HepG2 (cell line): Measurements from ENCODE around the gene JMJD6. TPM values are rescaled to one million over a fixed set of nuclear protein-coding genes. Genes with fewer than 3 reads are reported as not detected.
A peak's percentile ranks its signal among the peaks of the same experiment; 100 is the strongest.

Source experiments
- ARHGAP35 ChIP-seq: sonication (generic); formaldehyde crosslinking; IDR thresholded peaks from 2 replicates; pipeline ENCODE4 v1.9.0; 2022; ENCODE audit warnings: mild to moderate bottlenecking, inconsistent platforms, moderate library complexity, missing genetic modification reagents, borderline replicate concordance
- ASH2L ChIP-seq: fragments of 300-600, 200-600 bp; sonication (generic); IDR thresholded peaks from 2 replicates; pipeline ENCODE4 v1.7.0; 2017; ENCODE audit warnings: low read depth, mild to moderate bottlenecking, moderate library complexity, mixed read lengths, low read length; ENCODE audit not compliant: insufficient read length
- BCLAF1 ChIP-seq: fragments of 450-650 bp; IDR thresholded peaks from 2 replicates; pipeline ENCODE4 v1.6.1; 2017; ENCODE audit warnings: mild to moderate bottlenecking
- CBFB ChIP-seq: sonication (generic); formaldehyde crosslinking; IDR thresholded peaks from 2 replicates; pipeline ENCODE4 v1.4.0; 2020; ENCODE audit warnings: missing genetic modification reagents
- FOXP1 ChIP-seq, 2 experiments: fragments of 450-650 bp in 1 of 2; IDR thresholded peaks; 2 replicates each; pipeline ENCODE4 v1.6.1; 2017 to 2018; ENCODE audit warnings: antibody characterized with exemption in 1 of 2
- GPN1 ChIP-seq: sonication (generic); formaldehyde crosslinking; IDR thresholded peaks from 2 replicates; pipeline ENCODE4 v1.5.1; 2020; ENCODE audit warnings: missing genetic modification reagents, borderline replicate concordance
- KLF16 ChIP-seq, 2 experiments: sonication (generic) in 1 of 2; formaldehyde crosslinking in 1 of 2; IDR thresholded peaks; 2 replicates each; pipeline versions ENCODE4 v1.6.1 to v1.8.0; 2016 to 2023; ENCODE audit warnings: missing genetic modification reagents in 2 of 2, missing compliant biosample characterization in 1 of 2
- KLF9 ChIP-seq: IDR thresholded peaks from 2 replicates; pipeline ENCODE4 v1.6.1; 2016; ENCODE audit warnings: low read depth
- PITX1 ChIP-seq: sonication (generic); formaldehyde crosslinking; IDR thresholded peaks from 2 replicates; pipeline ENCODE4 v1.5.1; 2020; ENCODE audit warnings: mild to moderate bottlenecking, missing genetic modification reagents
- SNAI1 ChIP-seq: sonication (generic); formaldehyde crosslinking; IDR thresholded peaks from 2 replicates; pipeline ENCODE4 v1.5.0; 2020; ENCODE audit warnings: mild to moderate bottlenecking, missing genetic modification reagents, borderline replicate concordance
- SRF ChIP-seq: IDR thresholded peaks from 2 replicates; pipeline ENCODE4 v1.6.1; 2011; ENCODE audit warnings: mild to moderate bottlenecking, low read depth, low read length, moderate library complexity
- TBL1XR1 ChIP-seq: fragments of 150-350 bp; IDR thresholded peaks from 2 replicates; pipeline ENCODE4 v1.6.1; 2014; ENCODE audit warnings: borderline replicate concordance, low read length; ENCODE audit not compliant: partially characterized antibody
- THYN1 ChIP-seq: sonication (generic); formaldehyde crosslinking; IDR thresholded peaks from 2 replicates; pipeline ENCODE4 v1.8.1; 2023; ENCODE audit warnings: low read depth, mild to moderate bottlenecking, moderate library complexity, missing genetic modification reagents, borderline replicate concordance
- ZBTB38 ChIP-seq: sonication (generic); formaldehyde crosslinking; IDR thresholded peaks from 2 replicates; pipeline ENCODE4 v1.5.1; 2020; ENCODE audit warnings: mild to moderate bottlenecking, missing genetic modification reagents
- ZFP1 ChIP-seq: IDR thresholded peaks from 2 replicates; pipeline ENCODE4 v1.6.1; 2016
- ZFP90 ChIP-seq: sonication (generic); formaldehyde crosslinking; IDR thresholded peaks from 2 replicates; pipeline ENCODE4 v1.8.0; 2022; ENCODE audit warnings: missing genetic modification reagents, mild to moderate bottlenecking, inconsistent platforms, borderline replicate concordance
- ZNF292 ChIP-seq: sonication (generic); formaldehyde crosslinking; IDR thresholded peaks from 2 replicates; pipeline ENCODE4 v1.8.1; 2022; ENCODE audit warnings: mild to moderate bottlenecking, low read depth, missing genetic modification reagents, borderline replicate concordance
- ZNF331 ChIP-seq: sonication (generic); formaldehyde crosslinking; IDR thresholded peaks from 2 replicates; pipeline ENCODE4 v1.4.0; 2020; ENCODE audit warnings: missing genetic modification reagents
- ZNF383 ChIP-seq: sonication (generic); formaldehyde crosslinking; IDR thresholded peaks from 2 replicates; pipeline ENCODE4 v1.4.0; 2020; ENCODE audit warnings: missing genetic modification reagents, mild to moderate bottlenecking, borderline replicate concordance
- ZNF460 ChIP-seq: sonication (generic); formaldehyde crosslinking; IDR thresholded peaks from 2 replicates; pipeline ENCODE4 v1.5.1; 2020; ENCODE audit warnings: missing genetic modification reagents, mild to moderate bottlenecking, borderline replicate concordance
- ZNF768 ChIP-seq: sonication (generic); formaldehyde crosslinking; IDR thresholded peaks from 2 replicates; pipeline ENCODE4 v1.4.0; 2020; ENCODE audit warnings: missing genetic modification reagents
- ZNF772 ChIP-seq: sonication (generic); formaldehyde crosslinking; IDR thresholded peaks from 2 replicates; pipeline ENCODE4 v1.5.0; 2020; ENCODE audit warnings: mild to moderate bottlenecking, missing genetic modification reagents
- ZNF790 ChIP-seq: sonication (generic); formaldehyde crosslinking; IDR thresholded peaks from 2 replicates; pipeline ENCODE4 v1.8.0; 2022; ENCODE audit warnings: missing genetic modification reagents, mild to moderate bottlenecking, borderline replicate concordance
- polyA plus RNA-seq, 8 experiments: library from polyadenylated mRNA; depleted of rRNA in 3 of 8; stranded (reverse) in 7 of 8; unstranded in 1 of 8; fragments of >200 nt; fragmentation: Illumina TruSeq in 4 of 8; extraction: Trizol in 4 of 8; gene quantifications; 2 replicates each; pipeline versions ENCODE4 v1.2.1 to v1.2.3, GENCODE V29; 2011 to 2016; ENCODE audit warnings: low read depth in 4 of 8, missing spikeins in 1 of 8, mixed read lengths in 1 of 8; ENCODE audit not compliant: insufficient read depth in 1 of 8
- total RNA-seq, 5 experiments: library from RNA; depleted of rRNA; stranded (reverse); fragments of >200 nt; fragmentation: Illumina TruSeq; extraction: Trizol; gene quantifications; 2 replicates each; pipeline ENCODE4 v1.2.3, GENCODE V29; 2016; ENCODE audit warnings: low read depth in 1 of 5
- TF ChIP-seq, protein P1 (sequence below): sonication (generic); formaldehyde crosslinking; IDR thresholded peaks from 2 replicates; pipeline ENCODE4 v1.4.0; 2020; ENCODE audit warnings: missing genetic modification reagents
- TF ChIP-seq, protein P2 (sequence below): IDR thresholded peaks from 2 replicates; pipeline ENCODE4 v1.6.1; 2016; ENCODE audit warnings: missing compliant biosample characterization, missing genetic modification reagents, borderline replicate concordance

JMJD6 gene
- total and polyA plus RNA-seq, 2 of the 13 experiments (the other 11 are each of a cell fraction or from before 2014, with no cell fraction given) = 33.6 to 41.0 TPM

DNA sequence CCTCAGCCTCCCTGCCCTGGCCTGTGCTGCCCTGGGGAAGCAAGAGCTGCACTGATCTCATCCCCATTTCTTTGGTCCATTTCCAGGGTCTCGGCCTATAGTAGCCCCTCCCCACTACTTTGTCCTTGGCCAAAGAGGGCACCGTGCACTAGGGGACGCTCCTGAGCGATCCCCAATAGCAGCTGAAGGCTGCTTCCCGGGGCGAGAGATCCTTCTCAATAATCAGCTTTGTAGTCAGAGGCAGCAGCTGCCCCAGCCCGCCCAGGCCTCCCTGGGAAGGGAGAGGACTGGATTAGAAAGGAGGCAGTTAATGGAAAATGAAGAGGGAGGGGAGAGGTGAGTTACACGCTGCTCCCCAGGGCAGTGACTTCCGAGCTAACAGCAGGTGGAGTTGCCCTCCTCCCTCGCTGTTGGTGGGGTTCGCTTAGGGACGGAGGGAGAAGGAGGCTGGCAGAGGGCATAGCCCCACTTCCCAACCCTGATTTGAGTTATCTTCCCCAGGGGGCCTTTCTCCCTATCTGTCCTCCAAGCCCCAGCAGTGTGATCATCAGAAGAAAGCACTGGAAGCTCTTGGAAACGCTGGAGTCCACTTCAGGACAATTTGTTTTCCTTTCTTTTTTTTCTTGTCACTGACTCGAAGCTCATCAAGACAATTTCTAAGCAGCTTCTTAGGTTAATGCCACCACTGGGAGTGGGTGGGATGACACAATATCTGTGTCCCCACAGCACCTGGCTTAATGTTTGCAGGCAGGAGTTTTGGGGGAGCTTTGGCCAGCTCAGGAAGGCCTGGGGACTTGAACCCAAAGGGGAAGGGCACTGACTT, 18.2 kb downstream of the JMJD6 start (continued):
- TF ChIP-seq, protein P1, sequence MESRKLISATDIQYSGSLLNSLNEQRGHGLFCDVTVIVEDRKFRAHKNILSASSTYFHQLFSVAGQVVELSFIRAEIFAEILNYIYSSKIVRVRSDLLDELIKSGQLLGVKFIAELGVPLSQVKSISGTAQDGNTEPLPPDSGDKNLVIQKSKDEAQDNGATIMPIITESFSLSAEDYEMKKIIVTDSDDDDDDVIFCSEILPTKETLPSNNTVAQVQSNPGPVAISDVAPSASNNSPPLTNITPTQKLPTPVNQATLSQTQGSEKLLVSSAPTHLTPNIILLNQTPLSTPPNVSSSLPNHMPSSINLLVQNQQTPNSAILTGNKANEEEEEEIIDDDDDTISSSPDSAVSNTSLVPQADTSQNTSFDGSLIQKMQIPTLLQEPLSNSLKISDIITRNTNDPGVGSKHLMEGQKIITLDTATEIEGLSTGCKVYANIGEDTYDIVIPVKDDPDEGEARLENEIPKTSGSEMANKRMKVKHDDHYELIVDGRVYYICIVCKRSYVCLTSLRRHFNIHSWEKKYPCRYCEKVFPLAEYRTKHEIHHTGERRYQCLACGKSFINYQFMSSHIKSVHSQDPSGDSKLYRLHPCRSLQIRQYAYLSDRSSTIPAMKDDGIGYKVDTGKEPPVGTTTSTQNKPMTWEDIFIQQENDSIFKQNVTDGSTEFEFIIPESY (CRISPR knock-in tag) = peak; percentile 51; the same call in 1 of the 2 replicates
- no peak for TF ChIP-seq ZNF460
- TF ChIP-seq, protein P2, sequence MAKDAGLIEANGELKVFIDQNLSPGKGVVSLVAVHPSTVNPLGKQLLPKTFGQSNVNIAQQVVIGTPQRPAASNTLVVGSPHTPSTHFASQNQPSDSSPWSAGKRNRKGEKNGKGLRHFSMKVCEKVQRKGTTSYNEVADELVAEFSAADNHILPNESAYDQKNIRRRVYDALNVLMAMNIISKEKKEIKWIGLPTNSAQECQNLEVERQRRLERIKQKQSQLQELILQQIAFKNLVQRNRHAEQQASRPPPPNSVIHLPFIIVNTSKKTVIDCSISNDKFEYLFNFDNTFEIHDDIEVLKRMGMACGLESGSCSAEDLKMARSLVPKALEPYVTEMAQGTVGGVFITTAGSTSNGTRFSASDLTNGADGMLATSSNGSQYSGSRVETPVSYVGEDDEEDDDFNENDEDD = no peak
- TF ChIP-seq BCLAF1 = no peak
- no peak for TF ChIP-seq ZNF790 (CRISPR knock-in tag)
- TF ChIP-seq THYN1 = no peak
- no peak for TF ChIP-seq SNAI1 (CRISPR knock-in tag)
- TF ChIP-seq ZNF772 (CRISPR knock-in tag) = no peak
- no peak for TF ChIP-seq ZNF292 (CRISPR knock-in tag)
- no peak for TF ChIP-seq ZNF383 (CRISPR knock-in tag)
- TF ChIP-seq ZFP90 (CRISPR knock-in tag) = no peak
- peak; percentile 29; the same call in 1 of the 2 replicates for TF ChIP-seq ZNF768
- TF ChIP-seq FOXP1 (IDR thresholded peaks at IDR 0.05) = no peak
- no peak for TF ChIP-seq FOXP1 (CRISPR knock-in tag; IDR thresholded peaks at IDR 0.05)
- TF ChIP-seq ARHGAP35 (CRISPR knock-in tag) = no peak
- no peak for TF ChIP-seq GPN1 (CRISPR knock-in tag)
- TF ChIP-seq KLF9 (CRISPR knock-in tag) = no peak
- peak; percentile 75 for TF ChIP-seq ZBTB38 (CRISPR knock-in tag)
- TF ChIP-seq TBL1XR1 = no peak
- no peak for TF ChIP-seq PITX1
- no peak for TF ChIP-seq KLF16 (CRISPR knock-in tag; IDR thresholded peaks at IDR 0.05)
- TF ChIP-seq CBFB (CRISPR knock-in tag) = no peak
- TF ChIP-seq ZFP1 (CRISPR knock-in tag) = no peak
- no peak for TF ChIP-seq SRF
- no peak for TF ChIP-seq ZNF331
- TF ChIP-seq ASH2L = no peak
